IPS-20b (cell line): ENCODE results near the gene IGSF8.

Source experiments
- H3K27ac ChIP-seq: one replicate; pipeline ENCODE4 v1.5.1; 2013; ENCODE audit warnings: low read length
- H3K27me3 ChIP-seq: 2 replicates; pipeline ENCODE4 v1.6.1; 2013; ENCODE audit warnings: mild to moderate bottlenecking, low read length, inconsistent platforms; ENCODE audit not compliant: insufficient read depth
- H3K36me3 ChIP-seq: 2 replicates; pipeline ENCODE4 v1.6.1; 2013; ENCODE audit warnings: low read depth, mild to moderate bottlenecking, inconsistent platforms, low read length, moderate library complexity; ENCODE audit not compliant: insufficient read depth
- H3K4me1 ChIP-seq: 2 replicates; pipeline ENCODE4 v1.6.1; 2013; ENCODE audit warnings: mild to moderate bottlenecking, control low read depth, inconsistent platforms, low read length, moderate library complexity; ENCODE audit not compliant: insufficient read depth
- H3K4me3 ChIP-seq: 2 replicates; pipeline ENCODE4 v1.5.1; 2013; ENCODE audit warnings: mild to moderate bottlenecking, low read length, inconsistent platforms
- H3K9ac ChIP-seq: 2 replicates; pipeline ENCODE4 v1.6.1; 2013; ENCODE audit warnings: low read depth, mild to moderate bottlenecking, inconsistent platforms, low read length, moderate library complexity
- H3K9me3 ChIP-seq: 2 replicates; pipeline ENCODE4 v1.6.1; 2013; ENCODE audit warnings: mild to moderate bottlenecking, low read depth, low read length, inconsistent platforms; ENCODE audit not compliant: insufficient read depth

IGSF8 gene

GRCh38 chr1:160092366-160093068 lies 5.9 kb downstream of the IGSF8 start:
- H3K4me3 ChIP-seq: no peak overlapping the region
- H3K9ac ChIP-seq: no peak overlapping the region
- H3K27me3 ChIP-seq: no peaks in the 10 kb centered on the region
- no peaks in the 10 kb centered on the region for H3K9me3 ChIP-seq
- peaks cover 59% of the 10 kb centered on the region for H3K36me3 ChIP-seq
- peaks cover 23% of the 10 kb centered on the region for H3K4me1 ChIP-seq
- H3K27ac ChIP-seq: no peak overlapping the region

GRCh38 chr1:160091666-160092223 lies 6.7 kb downstream of the IGSF8 start:
- Histone ChIP-seq H3K4me1 (peaks cover 16% of the 10 kb centered on the region), H3K9me3 (no peaks in the 10 kb centered on the region), H3K9ac (no peak overlapping the region), H3K27me3 (no peaks in the 10 kb centered on the region), H3K36me3 (peaks cover 59% of the 10 kb centered on the region), H3K27ac (no peak overlapping the region), H3K4me3 (no peak overlapping the region)

GRCh38 chr1:160090760-160091159 lies 7.7 kb downstream of the IGSF8 start:
- H3K36me3 ChIP-seq: peaks cover 59% of the 10 kb centered on the region

GRCh38 chr1:160089883-160090282 lies 8.5 kb downstream of the IGSF8 start:
- Histone ChIP-seq H3K9ac (no peak overlapping the region), H3K27ac (no peak overlapping the region), H3K9me3 (no peaks in the 10 kb centered on the region), H3K36me3 (peaks cover 53% of the 10 kb centered on the region), H3K4me1 (no peaks in the 10 kb centered on the region; the same call in none of the 2 replicates), H3K4me3 (no peak overlapping the region), H3K27me3 (peaks cover 6% of the 10 kb centered on the region)

More at GRCh38 chr1:160090760-160091159, 7.7 kb downstream of the IGSF8 start:
- no peak overlapping the region for H3K27ac ChIP-seq
- H3K27me3 ChIP-seq: no peaks in the 10 kb centered on the region; the same call in 1 of the 2 replicates
- peaks cover 8% of the 10 kb centered on the region for H3K4me1 ChIP-seq
- H3K4me3 ChIP-seq: no peak overlapping the region
- H3K9ac ChIP-seq: no peak overlapping the region
- H3K9me3 ChIP-seq: no peaks in the 10 kb centered on the region

- no peak overlapping the region for H3K9ac ChIP-seq
- peaks cover 33% of the 10 kb centered on the region for H3K27me3 ChIP-seq
- peaks cover 26% of the 10 kb centered on the region; the same call in 1 of the 2 replicates for H3K36me3 ChIP-seq
- H3K4me1 ChIP-seq: no peaks in the 10 kb centered on the region; the same call in none of the 2 replicates
- no peak overlapping the region for H3K4me3 ChIP-seq
- H3K27ac ChIP-seq: no peak overlapping the region
- no peaks in the 10 kb centered on the region for H3K9me3 ChIP-seq
These were observed 11.2 kb downstream of the IGSF8 start for GRCh38 chr1:160087118-160087662.

GRCh38 chr1:160086456-160086892 lies 11.9 kb downstream of the IGSF8 start:
- peaks cover 40% of the 10 kb centered on the region for H3K27me3 ChIP-seq
- no peak overlapping the region for H3K27ac ChIP-seq
- no peaks in the 10 kb centered on the region for H3K9me3 ChIP-seq
- H3K36me3 ChIP-seq: peaks cover 19% of the 10 kb centered on the region; the same call in 1 of the 2 replicates
- no peak overlapping the region for H3K4me3 ChIP-seq
- H3K9ac ChIP-seq: no peak overlapping the region
- no peaks in the 10 kb centered on the region; the same call in none of the 2 replicates for H3K4me1 ChIP-seq

GRCh38 chr1:160085686-160086455 lies 12.5 kb downstream of the IGSF8 start:
- peaks cover 13% of the 10 kb centered on the region; the same call in 1 of the 2 replicates for H3K36me3 ChIP-seq
- no peaks in the 10 kb centered on the region; the same call in none of the 2 replicates for H3K4me1 ChIP-seq
- no peak overlapping the region for H3K4me3 ChIP-seq
- H3K9ac ChIP-seq: no peak overlapping the region
- no peak overlapping the region for H3K27ac ChIP-seq
- peaks cover 46% of the 10 kb centered on the region for H3K27me3 ChIP-seq
- H3K9me3 ChIP-seq: no peaks in the 10 kb centered on the region

- Histone ChIP-seq H3K9ac (no peak overlapping the region), H3K27ac (no peak overlapping the region), H3K36me3 (peaks cover 7% of the 10 kb centered on the region; the same call in 1 of the 2 replicates), H3K4me1 (no peaks in the 10 kb centered on the region; the same call in 1 of the 2 replicates), H3K9me3 (no peaks in the 10 kb centered on the region), H3K4me3 (no peak overlapping the region), H3K27me3 (peaks cover 56% of the 10 kb centered on the region)
These were observed 13.6 kb downstream of the IGSF8 start for GRCh38 chr1:160084771-160085321.

GRCh38 chr1:160083968-160084770 lies 14.2 kb downstream of the IGSF8 start:
- peaks cover 63% of the 10 kb centered on the region for H3K27me3 ChIP-seq
- H3K27ac ChIP-seq: no peak overlapping the region
- H3K9me3 ChIP-seq: no peaks in the 10 kb centered on the region
- H3K9ac ChIP-seq: peak overlapping the region; percentile 22; the same call in 1 of the 2 replicates
- H3K4me3 ChIP-seq: peak overlapping the region; percentile 48; the same call in 1 of the 2 replicates
- H3K36me3 ChIP-seq: peaks cover 6% of the 10 kb centered on the region; the same call in 1 of the 2 replicates
- H3K4me1 ChIP-seq: no peaks in the 10 kb centered on the region; the same call in 1 of the 2 replicates

- Histone ChIP-seq H3K27me3 (peaks cover 65% of the 10 kb centered on the region), H3K27ac (no peak overlapping the region), H3K9ac (no peak overlapping the region)
These were observed 15.5 kb downstream of the IGSF8 start for GRCh38 chr1:160082926-160083325.

More at GRCh38 chr1:160082926-160083325, 15.5 kb downstream of the IGSF8 start:
- Histone ChIP-seq H3K9me3 (no peaks in the 10 kb centered on the region), H3K4me1 (no peaks in the 10 kb centered on the region; the same call in 1 of the 2 replicates), H3K4me3 (no peak overlapping the region), H3K36me3 (no peaks in the 10 kb centered on the region)
